Brain pericyte (primary cell): ENCODE results near the gene CCDC39.
"Not testable (repeated sequence)": the region's sequence is repeated elsewhere in the genome, so short reads cannot be mapped to it uniquely, and the experiment has no call there.

Experiments used
- DNase-seq: peaks from one replicate; pipeline ENCODE4 v3.0.0-alpha.2; 2012; ENCODE audit warnings: low read depth, low spot score

The CCDC39 gene

DNA sequence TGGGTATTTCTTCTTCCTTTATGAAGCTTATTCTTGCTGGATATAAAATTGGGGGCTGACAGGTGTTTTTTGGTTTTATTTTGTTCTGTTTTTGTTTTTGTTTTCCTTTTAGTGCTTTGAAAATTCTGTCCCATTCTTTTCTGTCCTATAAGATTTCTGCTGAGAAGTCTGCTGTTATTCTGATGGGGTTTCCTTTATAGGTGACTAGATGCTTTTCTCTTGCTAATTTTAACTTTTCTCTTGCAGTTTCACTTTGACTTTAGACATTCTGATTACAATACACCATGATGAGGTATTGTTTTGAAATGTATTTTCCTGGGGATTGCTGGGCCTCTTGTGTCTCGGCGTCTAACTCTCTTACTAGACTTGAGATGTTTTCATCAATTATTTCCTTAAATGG, 54.6 kb downstream of the CCDC39 start:
- DNase-seq, result no peak

GRCh38 chr3:180619723-180620122, 59.6 kb downstream of the CCDC39 start:
- DNase-seq, result peak; percentile 47

DNA sequence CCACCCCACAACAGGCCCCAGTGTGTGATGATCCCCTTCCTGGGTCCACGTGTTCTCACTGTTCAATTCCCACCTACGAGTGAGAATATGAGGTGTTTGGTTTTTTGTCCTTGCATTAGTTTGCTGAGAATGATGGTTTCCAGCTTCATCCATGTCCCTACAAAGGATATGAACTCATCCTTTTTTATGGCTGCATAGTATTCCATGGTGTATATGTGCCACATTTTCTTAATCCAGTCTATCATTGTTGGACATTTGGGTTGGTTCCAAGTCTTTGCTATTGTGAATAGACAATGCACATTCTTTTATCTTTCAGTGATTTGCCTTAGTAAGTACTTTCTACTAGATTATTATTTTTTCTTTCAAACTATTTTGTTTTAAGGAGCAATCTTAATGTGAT, 60.7 kb downstream of the CCDC39 start:
- not testable (repeated sequence) for DNase-seq

GRCh38 chr3:180617049-180617448, 62.2 kb downstream of the CCDC39 start:
- no peak for DNase-seq

GRCh38 chr3:180615954-180616353, 63.3 kb downstream of the CCDC39 start:
- no peak for DNase-seq

- no peak for DNase-seq
Observed at GRCh38 chr3:180612364-180612763, 66.9 kb downstream of the CCDC39 start.

DNA sequence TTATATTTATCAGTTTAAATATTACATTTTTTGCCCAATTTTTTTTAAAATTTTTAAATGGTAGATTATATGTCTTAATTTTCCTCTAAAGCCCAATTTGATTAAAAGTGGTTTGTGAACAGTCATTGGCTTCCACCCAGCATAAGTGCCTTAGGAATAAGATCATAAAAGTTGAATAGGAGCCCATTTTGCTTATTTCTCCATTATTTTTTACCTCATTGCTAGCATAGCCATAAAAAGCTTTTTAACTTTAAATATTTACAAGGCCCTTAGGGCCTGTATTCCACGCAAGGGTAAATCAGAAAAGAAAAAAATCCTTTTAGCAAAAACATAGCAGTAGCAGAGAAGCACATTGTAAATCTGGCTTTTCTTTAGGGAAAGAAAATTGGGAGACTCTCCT, 68.3 kb downstream of the CCDC39 start:
- no peak for DNase-seq

GRCh38 chr3:180601688-180602666, 77.3 kb downstream of the CCDC39 start, which contains the start of gene TTC14:
Gene TTC14, plus strand, starts transcription at chr3:180602163. Its CDS starts 99 bp downstream, at chr3:180602262.
- peak; percentile 92 for DNase-seq

DNA sequence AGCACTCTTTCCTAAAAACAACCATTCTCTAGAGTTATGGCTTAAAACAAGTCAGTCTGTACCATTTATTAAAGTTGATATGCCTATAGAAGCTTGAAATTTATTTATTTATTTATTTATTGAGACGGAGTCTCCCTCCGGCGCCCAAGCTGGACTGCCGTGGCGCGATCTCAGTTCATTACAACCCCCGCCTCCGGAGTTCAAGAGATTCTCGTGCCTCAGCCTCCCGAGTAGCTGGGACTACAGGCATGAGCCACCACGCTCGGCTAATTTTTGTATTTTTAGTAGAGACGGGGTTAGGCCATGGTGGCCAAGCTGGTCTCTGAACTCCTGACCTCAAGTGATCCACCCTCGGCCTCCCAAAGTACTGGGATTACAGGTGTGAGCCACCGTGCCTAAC, 78.8 kb downstream of the CCDC39 start:
- no peak for DNase-seq

DNA sequence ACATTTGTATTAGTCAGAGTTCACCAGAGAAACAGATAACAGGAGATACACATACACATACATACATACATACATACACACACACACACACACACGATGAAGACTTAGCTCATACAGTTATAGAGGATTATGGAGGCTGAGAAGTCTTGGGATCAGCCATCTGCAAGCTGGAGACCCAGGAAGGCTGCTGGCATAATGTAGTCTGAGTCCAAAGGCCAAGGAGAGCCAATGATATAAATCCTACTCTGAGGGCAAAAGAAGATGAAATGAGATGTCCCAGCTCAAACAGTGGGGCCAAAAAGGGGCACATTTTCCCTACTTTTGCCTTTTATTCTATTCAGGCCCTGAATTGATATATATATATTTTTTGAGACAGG, 83.7 kb downstream of the CCDC39 start:
- DNase-seq, result no peak

DNA sequence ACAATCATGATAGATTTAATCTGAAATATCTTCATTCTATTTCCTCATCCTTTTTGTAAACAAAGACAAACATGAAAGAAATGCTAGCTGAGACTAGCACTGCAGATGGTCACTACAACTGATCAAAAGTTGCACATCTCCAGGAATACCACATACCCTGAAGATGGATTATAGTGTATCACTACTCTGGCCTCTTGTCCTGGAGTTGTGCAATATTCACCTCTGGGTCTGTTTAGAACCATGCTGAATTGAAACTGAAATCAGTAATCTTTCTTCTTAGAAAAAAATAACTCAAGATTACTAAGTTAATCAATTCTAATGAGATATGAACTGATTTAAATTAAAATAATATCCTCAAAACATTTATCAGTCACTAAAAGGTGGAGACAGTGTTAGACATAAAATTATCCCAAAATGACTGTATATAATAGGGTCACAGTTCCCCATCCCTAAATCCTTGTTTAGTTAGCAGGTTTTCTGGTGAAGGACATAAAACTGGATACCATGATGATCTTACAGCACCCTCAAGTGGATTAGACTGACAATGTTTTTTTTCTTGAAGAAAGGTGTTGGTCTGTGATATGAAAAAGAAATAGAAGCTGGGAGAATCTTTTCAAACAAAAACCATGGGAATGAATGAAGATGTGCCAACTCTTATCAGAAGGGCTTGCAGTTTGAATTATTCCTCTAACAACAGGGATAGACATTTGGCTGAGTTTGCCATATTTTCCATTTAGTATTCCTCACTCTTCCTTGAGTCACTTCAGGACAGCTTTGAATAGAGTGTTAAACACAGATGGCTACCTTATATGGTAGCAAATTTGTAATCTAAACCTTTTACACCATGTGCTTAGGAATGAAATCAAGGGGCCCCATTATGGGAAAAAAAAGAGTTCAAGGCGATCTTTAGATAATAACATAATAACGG, 84.4 kb downstream of the CCDC39 start:
- no peak for DNase-seq

DNA sequence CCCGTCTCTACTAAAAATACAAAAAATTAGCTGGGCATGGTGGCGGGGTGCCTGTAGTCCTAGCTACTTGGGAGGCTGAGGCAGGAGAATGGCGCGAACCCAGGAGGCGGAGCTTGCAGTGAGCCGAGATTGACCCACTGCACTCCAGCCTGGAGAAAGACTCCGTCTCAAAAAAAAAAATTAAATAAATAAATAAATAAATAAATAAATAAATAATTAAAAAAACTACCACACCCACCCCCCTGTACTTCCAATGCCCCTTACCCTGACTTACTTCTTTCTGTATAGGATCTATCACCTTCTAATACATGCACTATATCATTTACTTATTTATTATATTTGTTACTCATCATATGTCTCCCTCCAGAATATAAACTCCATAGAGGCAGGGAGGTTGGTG, 85.7 kb downstream of the CCDC39 start:
- not testable (repeated sequence) for DNase-seq

GRCh38 chr3:180590396-180590795, 88.9 kb downstream of the CCDC39 start:
- DNase-seq, result no peak

- DNase-seq, result no peak
Observed at GRCh38 chr3:180580934-180581333, 98.4 kb downstream of the CCDC39 start.

DNA sequence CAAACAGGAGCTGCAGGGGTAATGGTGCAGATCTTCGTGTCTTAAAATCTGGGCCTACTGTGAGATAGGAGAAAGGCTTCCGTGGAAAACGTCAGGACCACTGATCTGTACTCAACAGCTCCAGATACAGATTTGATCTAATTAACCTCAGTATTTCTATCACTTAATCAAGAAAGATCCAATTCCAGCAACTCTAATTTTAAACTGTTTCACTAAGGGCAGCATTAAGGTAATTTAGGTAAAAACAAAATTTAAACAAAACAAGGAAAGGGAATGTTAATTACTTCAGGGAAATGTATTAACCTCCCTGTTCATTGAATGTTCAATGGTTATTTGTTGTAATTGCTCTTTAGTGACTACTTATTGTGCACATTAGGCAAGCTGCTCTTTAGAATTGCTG, 103.7 kb downstream of the CCDC39 start:
- DNase-seq, result no peak

GRCh38 chr3:180571831-180572598, 107.3 kb downstream of the CCDC39 start:
- DNase-seq, result no peak

GRCh38 chr3:180570238-180570637, 109.1 kb downstream of the CCDC39 start:
- no peak for DNase-seq

DNA sequence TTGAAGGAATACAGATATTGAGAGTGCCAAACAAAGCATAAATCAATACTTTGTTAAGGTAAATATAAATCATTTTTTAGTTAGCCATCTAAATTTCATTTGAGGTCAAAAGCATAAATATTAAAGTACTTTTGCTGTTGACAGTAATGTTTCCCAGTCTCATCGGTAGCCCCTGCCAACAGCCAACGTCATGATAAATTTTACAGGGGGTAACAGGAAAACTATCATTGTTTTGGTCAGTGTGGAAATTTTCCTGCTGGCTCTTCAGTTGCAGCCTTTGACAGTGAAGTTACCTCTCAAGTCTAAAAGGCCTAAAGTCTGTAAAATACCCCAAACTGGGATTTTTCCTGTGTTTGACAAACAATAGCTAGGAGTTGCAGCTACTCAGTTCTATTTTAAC, 114.6 kb downstream of the CCDC39 start:
- no peak for DNase-seq
